PC-3 (cell line): ENCODE data around the gene CCSER2. TPM values are rescaled to one million over a fixed set of nuclear protein-coding genes. Genes with fewer than 3 reads are reported as not detected.

Experiments used
- ATAC-seq: fragments of 200-7000 bp; cut with Tn5 transposase; 2 replicates; pipeline ENCODE4 v1.9.1; 2020; ENCODE audit warnings: mild to moderate bottlenecking, moderate library complexity
- BruUV-seq: library from RNA; stranded (reverse); fragments of 400-500 nt; replicated peaks from 2 replicates; lab custom pipeline; 2021; lab: Mats Ljungman, UMichigan
- CTCF ChIA-PET: fragments of 300-600 bp; sonication (Branson Sonifier 250); formaldehyde crosslinking; loops from one replicate; lab custom pipeline; 2022; ENCODE audit warnings: antibody characterized with exemption; lab: Charles Lee
- POLR2A ChIA-PET: fragments of 300-600 bp; sonication (Branson Sonifier 250); formaldehyde crosslinking; loops from one replicate; lab custom pipeline; 2022; ENCODE audit warnings: antibody characterized with exemption; ENCODE audit not compliant: unreplicated experiment; lab: Charles Lee
- DNase-seq: peaks from one replicate; pipeline ENCODE4 v3.0.0-alpha.2; 2015
- H2AFZ ChIP-seq: fragments of 300-600 bp; sonication (generic); 2 replicates; pipeline ENCODE4 v1.6.0; 2016; ENCODE audit warnings: antibody characterized with exemption, low read length
- H3F3A ChIP-seq: fragments of 300-600 bp; sonication (generic); one replicate; pipeline ENCODE4 v1.6.0; 2017; ENCODE audit warnings: antibody characterized with exemption, low read length, control low read depth, mild to moderate bottlenecking; ENCODE audit not compliant: unreplicated experiment
- H3K27ac ChIP-seq: fragments of 300-600 bp; sonication (generic); 2 replicates; pipeline ENCODE4 v1.5.1; 2016; ENCODE audit warnings: mild to moderate bottlenecking, low read length
- H3K27me3 ChIP-seq: fragments of 300-600 bp; sonication (generic); 2 replicates; pipeline ENCODE4 v1.6.1; 2016; ENCODE audit warnings: low read length, mixed read lengths
- H3K36me3 ChIP-seq: fragments of 300-600 bp; sonication (generic); 2 replicates; pipeline ENCODE4 v1.6.1; 2016; ENCODE audit warnings: low read depth, mixed run types, low read length, mixed read lengths
- H3K4me1 ChIP-seq: fragments of 300-600 bp; sonication (generic); 2 replicates; pipeline ENCODE4 v1.5.1; 2016; ENCODE audit warnings: low read length; ENCODE audit not compliant: insufficient read depth
- H3K4me2 ChIP-seq: fragments of 300-600 bp; sonication (generic); 2 replicates; pipeline ENCODE4 v1.6.0; 2016; ENCODE audit warnings: low read length
- H3K4me3 ChIP-seq: fragments of 300-600 bp; sonication (generic); 2 replicates; pipeline ENCODE4 v1.5.1; 2016; ENCODE audit warnings: mild to moderate bottlenecking, low read length, mixed read lengths
- H3K79me2 ChIP-seq: fragments of 300-600 bp; sonication (generic); 2 replicates; pipeline ENCODE4 v1.6.1; 2017; ENCODE audit warnings: low read length, mixed read lengths
- H3K9ac ChIP-seq: fragments of 300-600 bp; sonication (generic); 2 replicates; pipeline ENCODE4 v1.6.0; 2016; ENCODE audit warnings: mild to moderate bottlenecking, low read length
- H3K9me2 ChIP-seq: fragments of 300-600 bp; sonication (generic); replicated peaks from 2 replicates; pipeline ENCODE4 v1.6.1; 2016; ENCODE audit warnings: mixed run types, low read length, mixed read lengths
- H3K9me3 ChIP-seq: fragments of 300-600 bp; sonication (generic); 2 replicates; pipeline ENCODE4 v1.6.1; 2016; ENCODE audit warnings: low read length, mixed read lengths
- H4K20me1 ChIP-seq: fragments of 300-600 bp; sonication (generic); 2 replicates; pipeline ENCODE4 v1.6.1; 2016; ENCODE audit warnings: low read length, mixed read lengths
- CTCF ChIP-seq: fragments of 300-600 bp; sonication (generic); conservative IDR thresholded peaks from 2 replicates; pipeline ENCODE4 v1.5.1; 2017; ENCODE audit warnings: antibody characterized with exemption, low read depth, mild to moderate bottlenecking, low read length
- EZH2 ChIP-seq: fragments of 300-600 bp; sonication (generic); IDR thresholded peaks from one replicate; pipeline ENCODE4 v1.6.1; 2017; ENCODE audit warnings: antibody characterized with exemption, mild to moderate bottlenecking, low read length; ENCODE audit not compliant: unreplicated experiment
- EZH2phosphoT487 ChIP-seq: fragments of 300-600 bp; sonication (generic); IDR thresholded peaks from 2 replicates; pipeline ENCODE4 v1.6.1; 2018; ENCODE audit warnings: mild to moderate bottlenecking, antibody characterized with exemption, low read length, borderline replicate concordance
- intact Hi-C: fragments of 100-400 bp; cut with micrococcal nuclease; formaldehyde crosslinking; loops from 2 replicates; pipeline ENCODE4 v1.9.0; 2023
- total RNA-seq: library from RNA; depleted of rRNA; stranded (reverse); fragments of >200 nt; gene quantifications from 2 replicates; pipeline ENCODE4 v1.2.3, GENCODE V29; 2014

Gene CCSER2
- total RNA-seq, 1 experiment from 2014 or later: 10.2 TPM

GRCh38 chr10:84365335-84365881 is 37.0 kb downstream of the CCSER2 start:
- H2AFZ ChIP-seq: no peak overlapping the region
- no peak for TF ChIP-seq CTCF
- TF ChIP-seq EZH2: no peak
- no peak for TF ChIP-seq EZH2phosphoT487
- CTCF ChIA-PET: no interaction called here
- H3K79me2 ChIP-seq: 0 out of 2 replicates have a peak, but pooled peaks cover 15% of the 10 kb centered on the region
- no peak for ATAC-seq
- no TSS peak for BruUV-seq
- no peak overlapping the region for H3K4me2 ChIP-seq
- no peaks in the 10 kb centered on the region for H3K9me2 ChIP-seq
- H3K9me3 ChIP-seq: no peaks in the 10 kb centered on the region
- no peak for DNase-seq
- no peaks in the 10 kb centered on the region for H3K36me3 ChIP-seq
- peaks cover 15% of the 10 kb centered on the region for H3K4me1 ChIP-seq
- intact Hi-C loops: no loop called here
- no peak overlapping the region for H3K4me3 ChIP-seq
- H3F3A ChIP-seq: no peaks in the 10 kb centered on the region
- no peak overlapping the region for H3K9ac ChIP-seq
- H4K20me1 ChIP-seq: no peaks in the 10 kb centered on the region
- POLR2A ChIA-PET: no interaction called here
- H3K27me3 ChIP-seq: no peaks in the 10 kb centered on the region
- H3K27ac ChIP-seq: no peak overlapping the region

- peaks cover 21% of the 10 kb centered on the region for H3K4me1 ChIP-seq
- H3K27me3 ChIP-seq: no peaks in the 10 kb centered on the region
- no peaks in the 10 kb centered on the region for H3K9me3 ChIP-seq
- intact Hi-C loops: no loop called here
- H3K4me3 ChIP-seq: no peak overlapping the region
- CTCF ChIA-PET: no interaction called here
- H4K20me1 ChIP-seq: no peaks in the 10 kb centered on the region
- 0 out of 2 replicates have a peak, but pooled peaks cover 15% of the 10 kb centered on the region for H3K79me2 ChIP-seq
- no peak for TF ChIP-seq EZH2
- no peak for TF ChIP-seq CTCF
- TF ChIP-seq EZH2phosphoT487: no peak
- H2AFZ ChIP-seq: no peak overlapping the region
- no peaks in the 10 kb centered on the region for H3K36me3 ChIP-seq
- POLR2A ChIA-PET: no interaction called here
- ATAC-seq: no peak
- H3K9me2 ChIP-seq: no peaks in the 10 kb centered on the region
- no peak overlapping the region for H3K9ac ChIP-seq
- no peaks in the 10 kb centered on the region for H3F3A ChIP-seq
- no peak for DNase-seq
- no peak overlapping the region for H3K27ac ChIP-seq
- H3K4me2 ChIP-seq: no peak overlapping the region
- BruUV-seq: no TSS peak
Measured at GRCh38 chr10:84366041-84366440, 37.7 kb downstream of the CCSER2 start.

GRCh38 chr10:84367256-84367655 is 38.9 kb downstream of the CCSER2 start:
- TF ChIP-seq EZH2: no peak
- TF ChIP-seq CTCF: no peak
- TF ChIP-seq EZH2phosphoT487: no peak
- DNase-seq: no peak
- H3K36me3 ChIP-seq: peaks cover 5% of the 10 kb centered on the region; the same call in 1 of the 2 replicates
- H3K79me2 ChIP-seq: 0 out of 2 replicates have a peak, but pooled peaks cover 15% of the 10 kb centered on the region
- H3K4me2 ChIP-seq: no peak overlapping the region
- no peaks in the 10 kb centered on the region for H3K9me3 ChIP-seq
- no peak overlapping the region for H2AFZ ChIP-seq
- no peak overlapping the region for H3K27ac ChIP-seq
- intact Hi-C loops: no loop called here
- no TSS peak for BruUV-seq
- H3K4me3 ChIP-seq: no peak overlapping the region
- H3K4me1 ChIP-seq: peaks cover 16% of the 10 kb centered on the region
- no peaks in the 10 kb centered on the region for H3K27me3 ChIP-seq
- ATAC-seq: no peak
- POLR2A ChIA-PET: no interaction called here
- CTCF ChIA-PET: no interaction called here
- no peaks in the 10 kb centered on the region for H4K20me1 ChIP-seq
- H3K9me2 ChIP-seq: no peaks in the 10 kb centered on the region
- no peak overlapping the region for H3K9ac ChIP-seq
- no peaks in the 10 kb centered on the region for H3F3A ChIP-seq
